Gastroesophageal sphincter (tissue), 3 donors: Measurements from ENCODE around the gene JMJD4.

Experiments used
- EP300 ChIP-seq: sonication (generic); formaldehyde crosslinking; IDR thresholded peaks from one replicate; pipeline ENCODE4 v1.6.1; 2017; ENCODE audit warnings: antibody characterized with exemption, mild to moderate bottlenecking
- TF ChIP-seq, protein P1 (sequence below), 4 experiments: fragments of 200-600 bp in 2 of 4; fragments of 450-650 bp in 2 of 4; sonication (generic) in 1 of 4; IDR thresholded peaks; one replicate each; pipeline ENCODE4 v1.5.1; 2017 to 2019; ENCODE audit warnings: antibody characterized with exemption in 4 of 4, mild to moderate bottlenecking in 2 of 4, moderate library complexity in 2 of 4

DNA sequence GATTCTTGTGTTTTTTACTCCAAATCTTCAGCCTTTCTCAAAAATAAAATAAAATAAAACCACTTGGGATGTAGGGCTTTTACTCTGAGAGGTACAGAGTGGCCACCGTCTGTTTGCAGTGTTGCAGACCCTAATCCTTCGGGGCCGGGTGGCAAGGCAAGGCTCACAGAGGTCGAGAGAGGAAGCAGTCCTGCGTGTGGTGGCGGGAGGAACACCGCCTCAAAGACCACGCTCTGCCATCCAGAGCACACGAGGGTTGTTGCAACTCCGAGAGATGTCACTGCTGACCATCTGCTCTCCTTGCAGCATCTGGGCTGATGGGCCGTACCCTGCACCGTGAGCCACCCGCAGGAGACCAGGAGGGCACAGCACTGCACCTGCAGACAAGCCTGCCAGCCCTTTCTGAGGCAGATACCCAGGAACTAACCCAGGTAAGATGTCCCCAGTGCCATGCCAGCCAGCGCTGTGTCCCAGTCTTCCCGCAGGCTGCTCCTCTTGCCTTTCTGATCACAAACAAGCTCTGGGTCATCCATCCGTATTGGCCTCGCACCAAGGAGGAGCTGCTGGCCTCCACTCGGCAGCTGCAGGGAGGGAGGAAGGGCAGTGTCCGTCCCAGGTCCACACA is 31.7 kb upstream of the JMJD4 start:
- TF ChIP-seq, protein P1, sequence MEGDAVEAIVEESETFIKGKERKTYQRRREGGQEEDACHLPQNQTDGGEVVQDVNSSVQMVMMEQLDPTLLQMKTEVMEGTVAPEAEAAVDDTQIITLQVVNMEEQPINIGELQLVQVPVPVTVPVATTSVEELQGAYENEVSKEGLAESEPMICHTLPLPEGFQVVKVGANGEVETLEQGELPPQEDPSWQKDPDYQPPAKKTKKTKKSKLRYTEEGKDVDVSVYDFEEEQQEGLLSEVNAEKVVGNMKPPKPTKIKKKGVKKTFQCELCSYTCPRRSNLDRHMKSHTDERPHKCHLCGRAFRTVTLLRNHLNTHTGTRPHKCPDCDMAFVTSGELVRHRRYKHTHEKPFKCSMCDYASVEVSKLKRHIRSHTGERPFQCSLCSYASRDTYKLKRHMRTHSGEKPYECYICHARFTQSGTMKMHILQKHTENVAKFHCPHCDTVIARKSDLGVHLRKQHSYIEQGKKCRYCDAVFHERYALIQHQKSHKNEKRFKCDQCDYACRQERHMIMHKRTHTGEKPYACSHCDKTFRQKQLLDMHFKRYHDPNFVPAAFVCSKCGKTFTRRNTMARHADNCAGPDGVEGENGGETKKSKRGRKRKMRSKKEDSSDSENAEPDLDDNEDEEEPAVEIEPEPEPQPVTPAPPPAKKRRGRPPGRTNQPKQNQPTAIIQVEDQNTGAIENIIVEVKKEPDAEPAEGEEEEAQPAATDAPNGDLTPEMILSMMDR (IDR thresholded peaks at IDR 0.05): no peak
- TF ChIP-seq EP300: no peak
